ELF-1 (cell line): ENCODE measurements around the gene SCD5.

Experiments
- DNase-seq: peaks from one replicate; pipeline ENCODE4 v3.0.0-alpha.2; 2016; ENCODE audit warnings: low read depth, low spot score

SCD5 gene

DNA sequence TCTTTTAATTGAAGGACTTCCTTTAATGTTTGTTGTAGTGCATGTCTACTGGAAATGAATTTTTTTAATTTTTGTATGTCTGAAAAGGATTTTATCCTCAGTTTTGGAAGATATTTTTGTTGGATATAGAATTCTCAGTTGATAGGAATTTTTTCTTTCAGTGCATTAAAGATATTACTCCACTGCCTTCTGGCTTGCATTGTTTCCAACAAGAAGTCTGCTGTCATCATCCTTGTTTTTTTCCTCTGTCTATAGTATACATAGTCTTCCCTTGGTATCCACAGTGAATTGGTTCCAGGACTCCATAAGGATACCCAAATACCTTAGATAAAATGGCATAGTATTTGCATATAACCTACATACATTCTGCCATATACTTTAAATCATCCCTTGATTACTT, 33.5 kb downstream of the SCD5 start:
- DNase-seq, result no peak

DNA sequence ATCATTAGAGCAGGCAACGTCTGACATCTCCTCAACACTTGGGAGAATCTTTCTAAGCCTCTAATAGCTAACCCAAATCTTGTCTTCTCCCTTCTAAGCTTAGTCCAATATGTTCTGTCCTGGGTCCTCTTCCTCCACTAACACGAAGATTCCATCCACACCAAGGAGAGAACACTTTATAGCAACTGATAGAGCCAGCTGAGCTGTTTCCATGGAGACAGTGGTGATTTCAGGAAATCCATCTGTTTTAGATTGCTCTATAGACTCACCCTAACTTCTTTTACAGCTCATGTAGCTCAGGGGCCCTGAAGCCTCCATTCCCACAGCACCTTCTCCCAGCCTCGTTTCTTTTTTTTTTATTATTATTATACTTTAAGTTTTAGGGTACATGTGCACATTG, 37.4 kb downstream of the SCD5 start:
- no peak for DNase-seq

DNA sequence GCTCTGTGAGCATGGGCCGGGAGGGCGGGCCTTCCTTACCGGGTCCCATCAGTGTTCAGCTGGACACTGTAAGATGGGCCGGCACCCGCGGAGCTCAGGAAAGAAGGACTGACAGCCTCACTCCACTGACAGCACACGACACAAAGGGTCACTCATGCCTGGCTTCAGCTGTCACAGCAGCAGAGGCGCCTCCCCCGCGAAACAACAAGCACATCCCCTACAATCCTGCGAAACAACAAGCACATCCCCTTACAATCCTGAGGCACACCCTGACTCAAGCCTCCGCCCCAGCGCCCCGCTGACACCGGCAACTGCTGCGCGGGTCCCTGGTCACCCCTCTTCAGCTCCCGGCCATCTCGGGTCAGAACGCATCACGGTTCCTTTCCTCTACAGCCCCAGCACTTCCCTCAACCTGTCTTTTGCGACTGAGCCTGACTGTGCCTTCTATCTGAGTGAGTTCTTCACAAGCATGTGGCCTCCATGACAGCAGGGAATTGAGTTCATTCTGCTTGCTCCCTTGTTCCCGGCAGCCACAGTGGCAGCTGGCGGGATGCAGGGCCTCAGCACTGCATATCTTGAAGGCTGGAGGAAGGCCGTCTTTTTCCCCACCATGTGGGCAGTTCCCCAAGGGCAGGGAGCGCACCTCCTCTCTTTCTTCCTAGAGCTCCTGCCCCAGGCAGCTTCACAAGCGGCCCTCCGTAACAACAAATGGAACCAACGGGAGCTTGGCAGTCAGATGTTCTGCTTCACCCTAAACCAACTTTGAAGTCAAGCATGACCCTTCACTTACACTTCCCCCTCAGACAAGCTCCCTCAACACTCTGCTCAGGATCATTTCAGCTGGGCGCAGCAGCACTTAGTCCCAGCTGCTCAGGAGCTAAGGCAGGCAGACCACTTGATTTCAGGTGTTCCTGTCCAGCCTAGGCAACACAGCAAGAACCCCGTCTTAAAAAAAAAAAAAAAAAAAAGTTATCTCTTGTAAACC, 39.6 kb downstream of the SCD5 start:
- DNase-seq, result no peak

DNA sequence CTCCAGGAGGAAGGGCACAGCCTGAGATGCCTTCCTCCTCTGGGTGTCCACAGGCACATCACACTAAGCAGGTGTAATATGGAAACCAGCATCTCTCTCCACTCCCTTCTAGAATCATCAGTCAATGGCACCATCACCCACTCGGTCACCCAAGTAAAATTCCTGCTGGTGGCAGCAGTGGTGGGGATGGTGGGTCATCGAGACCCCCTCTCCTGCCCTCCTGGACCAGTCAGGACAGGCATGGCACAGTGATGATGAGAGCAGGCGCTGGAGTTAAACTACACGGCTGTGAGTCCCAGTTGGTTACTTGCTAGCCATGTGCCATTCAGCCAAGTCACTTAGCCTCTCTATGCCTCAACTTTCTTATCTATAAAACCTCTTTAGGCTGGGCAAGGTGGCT, 42.5 kb downstream of the SCD5 start:
- no peak for DNase-seq

DNA sequence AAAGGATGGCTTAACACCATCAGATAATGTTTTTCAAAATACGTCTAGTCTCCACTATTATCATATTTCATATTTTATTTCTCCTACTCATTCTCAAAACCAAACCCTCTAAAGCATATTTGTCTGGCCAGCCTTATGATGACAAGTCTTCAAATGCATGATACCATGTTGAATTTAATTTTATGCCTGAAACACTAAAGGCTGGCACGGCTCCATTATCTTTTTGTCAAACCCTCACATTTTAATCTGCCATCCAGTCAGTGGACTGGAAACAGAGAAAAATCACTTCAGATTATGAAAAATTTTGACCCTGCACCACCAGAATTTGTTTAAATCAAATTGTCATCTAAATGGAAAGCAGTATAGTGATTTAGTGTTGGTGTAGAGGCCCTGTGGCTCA, 42.9 kb downstream of the SCD5 start:
- DNase-seq, result no peak

GRCh38 chr4:82754513-82755165, 44.0 kb downstream of the SCD5 start:
- DNase-seq, result no peak

DNA sequence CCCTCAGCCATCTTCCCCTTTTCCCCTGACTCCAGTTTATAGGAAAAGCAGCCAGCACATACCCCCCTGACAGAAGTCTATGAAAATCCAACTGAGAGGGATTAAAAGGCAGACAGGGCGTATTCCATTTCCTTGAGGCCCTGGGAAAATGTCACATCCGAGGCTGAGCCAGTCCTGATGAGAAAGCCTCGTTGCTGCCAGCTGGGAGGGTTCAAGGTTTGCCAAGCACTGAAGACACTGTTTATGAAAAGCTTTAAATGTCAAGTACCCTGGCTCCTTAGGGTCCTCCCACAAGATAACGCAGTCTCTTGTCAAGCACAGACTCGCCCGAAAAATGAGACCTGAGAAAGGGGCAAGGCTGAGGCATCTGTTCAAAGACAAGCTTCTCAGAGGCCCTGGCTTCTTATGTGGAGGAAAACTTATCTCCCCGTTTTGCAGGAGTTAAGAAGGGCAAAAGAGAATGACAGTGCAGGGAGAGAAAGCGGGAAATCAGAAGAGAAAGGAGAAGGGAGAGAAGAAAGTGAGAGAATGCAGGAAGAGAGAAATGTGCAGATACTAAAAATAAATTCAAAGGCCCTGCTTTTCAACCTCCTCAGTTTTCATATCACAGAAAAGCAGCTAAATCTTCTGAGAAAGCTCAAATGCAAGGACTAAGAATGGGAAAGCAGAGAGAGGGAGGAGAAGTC, 44.7 kb downstream of the SCD5 start:
- DNase-seq, result no peak

GRCh38 chr4:82753238-82753637, 45.4 kb downstream of the SCD5 start:
- no peak for DNase-seq

GRCh38 chr4:82748810-82749470, 49.7 kb downstream of the SCD5 start:
- DNase-seq, result no peak

DNA sequence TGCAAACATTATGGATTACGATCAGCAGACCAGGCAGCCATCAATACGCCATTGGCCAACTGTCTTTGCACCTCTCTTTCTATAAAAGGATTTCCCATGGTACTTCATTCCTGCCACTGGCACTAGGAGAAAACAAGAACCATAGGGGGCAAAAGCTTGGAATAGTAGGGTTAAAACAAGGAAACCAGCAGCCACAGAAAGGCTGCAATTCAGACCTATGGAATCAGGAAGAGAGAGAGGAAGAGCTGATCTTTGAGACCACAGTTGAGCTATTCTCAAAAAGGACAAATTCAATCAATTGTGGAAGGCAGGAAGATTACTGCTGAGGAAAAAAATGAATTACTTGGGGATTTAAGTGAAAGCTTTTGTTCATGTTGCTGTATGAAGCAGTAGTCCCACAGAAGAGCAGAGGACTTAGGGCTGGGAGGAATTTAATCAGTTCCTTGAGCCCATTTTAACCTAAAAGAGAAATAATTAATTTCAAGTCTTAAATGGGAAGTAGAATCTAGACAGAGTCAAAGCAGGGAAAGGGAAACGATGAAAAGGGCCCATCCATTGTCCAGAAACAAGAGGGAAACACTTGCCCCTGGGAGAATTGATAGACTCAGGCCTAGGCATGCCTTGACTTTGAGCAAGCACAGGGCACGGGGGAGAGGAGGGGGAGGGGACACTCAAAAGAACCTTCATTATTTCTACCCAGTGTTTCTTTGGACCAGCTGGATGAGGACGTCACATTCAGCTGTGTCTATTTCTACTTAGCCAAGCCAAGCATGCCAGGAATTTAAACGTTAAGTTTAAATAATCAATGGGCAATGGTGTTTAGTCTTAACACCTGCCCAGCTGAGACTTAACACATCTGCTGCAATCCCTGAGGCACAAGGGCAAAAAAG, 50.7 kb downstream of the SCD5 start:
- DNase-seq, result no peak

DNA sequence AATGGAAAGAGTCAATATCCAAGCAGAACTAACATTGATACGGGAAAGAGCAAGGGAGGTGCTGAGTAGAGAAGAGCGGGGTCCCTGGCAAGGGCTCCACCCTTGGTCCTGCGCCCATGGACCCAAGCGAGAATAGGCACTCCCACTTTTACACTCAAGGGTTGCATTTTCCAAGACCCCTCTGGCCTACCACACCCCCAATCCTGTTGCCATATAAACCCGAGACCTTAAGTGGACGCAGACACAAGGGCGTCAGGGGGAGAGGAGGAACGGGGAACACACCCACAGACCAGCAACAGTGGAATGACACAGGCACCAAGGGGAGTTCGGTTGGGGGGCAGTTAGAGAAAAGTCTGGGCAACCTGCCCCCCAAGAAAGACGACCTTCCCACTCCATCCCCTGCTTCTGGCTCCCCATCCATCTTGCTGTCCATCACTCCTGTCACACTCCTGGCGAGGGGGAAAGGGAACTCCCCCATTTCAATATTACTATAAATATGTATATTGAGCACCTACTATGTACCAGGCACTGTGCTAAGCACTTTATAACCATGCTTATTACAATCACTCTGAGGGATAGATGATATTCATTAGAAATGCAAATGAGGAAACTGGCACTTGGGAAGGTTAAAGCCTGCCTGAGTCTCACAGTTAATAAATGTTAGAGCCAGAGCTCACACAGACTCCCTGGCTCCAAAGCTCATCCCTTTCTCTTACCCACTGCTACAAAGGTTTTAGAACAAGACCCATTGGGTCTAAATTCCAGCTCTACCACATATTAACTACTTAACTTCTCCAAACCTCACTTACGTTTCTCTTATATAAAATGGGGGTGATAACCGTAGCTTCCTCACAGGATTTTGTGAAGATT, 51.7 kb downstream of the SCD5 start:
- DNase-seq, result no peak

GRCh38 chr4:82745173-82745842, 53.3 kb downstream of the SCD5 start:
- peak; percentile 54 for DNase-seq

GRCh38 chr4:82744284-82744968, 54.2 kb downstream of the SCD5 start:
- DNase-seq, result no peak

- DNase-seq, result no peak
These were observed 57.4 kb downstream of the SCD5 start for GRCh38 chr4:82741188-82741587.

- peak; percentile 91 for DNase-seq
These were observed 59.1 kb downstream of the SCD5 start for GRCh38 chr4:82739287-82740190.

DNA sequence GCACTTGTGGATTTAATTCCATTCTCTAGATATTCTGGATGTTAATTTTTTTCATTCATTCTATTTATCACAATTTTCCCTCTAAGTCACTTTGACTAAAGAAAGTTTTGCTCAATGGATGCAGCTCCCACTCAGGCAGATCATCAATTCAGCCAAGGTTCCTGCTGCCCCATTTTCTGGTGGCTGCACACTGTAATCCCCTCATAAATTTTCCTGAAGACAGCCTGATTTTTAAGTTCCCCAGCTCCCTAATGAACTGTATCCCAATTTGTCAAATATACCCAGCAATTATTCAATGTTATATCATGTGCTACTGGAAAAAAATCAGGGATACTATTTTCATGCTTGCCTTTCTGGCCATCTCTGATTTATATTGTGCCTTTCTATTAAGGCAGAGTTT, 61.2 kb downstream of the SCD5 start:
- no peak for DNase-seq

- DNase-seq, result no peak
These were observed 65.0 kb downstream of the SCD5 start for GRCh38 chr4:82733636-82734035.

DNA sequence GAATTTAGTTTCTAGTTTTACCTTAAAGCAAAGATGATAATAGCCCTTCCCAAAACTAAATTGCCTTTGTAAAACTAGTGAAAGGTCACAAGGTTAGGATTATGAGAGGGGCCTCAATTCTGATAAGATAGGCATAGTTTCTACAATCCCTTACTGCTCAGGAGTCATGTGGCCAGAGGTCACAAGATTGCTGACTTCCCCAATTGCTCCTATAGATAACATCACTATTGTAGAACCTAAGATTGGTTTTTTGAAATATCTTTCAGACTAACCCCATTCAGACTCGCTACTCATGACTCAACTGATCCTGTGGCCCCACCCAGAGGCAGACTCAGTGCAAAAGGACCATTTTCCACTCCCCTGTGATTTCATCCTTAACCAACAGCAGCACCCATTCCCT, 70.3 kb downstream of the SCD5 start:
- no peak for DNase-seq
